Endothelial cell (in vitro differentiated cells): ENCODE data around the gene TTC33. TPM values are rescaled to one million over a fixed set of nuclear protein-coding genes. Genes with fewer than 3 reads are reported as not detected.
A peak's percentile ranks its signal among the peaks of the same experiment; 100 is the strongest.
"Not testable (repeated sequence)": the region's sequence is repeated elsewhere in the genome, so short reads cannot be mapped to it uniquely, and the experiment has no call there.

Experiments
- DNase-seq: peaks from one replicate; pipeline ENCODE4 v3.0.0; 2021; ENCODE audit warnings: low spot score
- H3K27ac Mint-ChIP-seq: one replicate; pipeline ENCODE4 v1.8.0; 2021; ENCODE audit warnings: mixed read lengths, inconsistent platforms; ENCODE audit not compliant: unreplicated experiment
- H3K27me3 Mint-ChIP-seq: one replicate; pipeline ENCODE4 v1.8.0; 2021; ENCODE audit warnings: mild to moderate bottlenecking, moderate library complexity, mixed read lengths, inconsistent platforms; ENCODE audit not compliant: unreplicated experiment
- H3K36me3 Mint-ChIP-seq: one replicate; pipeline ENCODE4 v1.8.0; 2021; ENCODE audit warnings: mild to moderate bottlenecking, low read depth, mixed read lengths, inconsistent platforms; ENCODE audit not compliant: unreplicated experiment
- H3K4me1 Mint-ChIP-seq: one replicate; pipeline ENCODE4 v1.8.0; 2021; ENCODE audit warnings: mild to moderate bottlenecking, mixed read lengths, inconsistent platforms; ENCODE audit not compliant: unreplicated experiment
- H3K4me3 Mint-ChIP-seq: one replicate; pipeline ENCODE4 v1.8.0; 2021; ENCODE audit warnings: mild to moderate bottlenecking, mixed read lengths, inconsistent platforms; ENCODE audit not compliant: unreplicated experiment
- H3K9me3 Mint-ChIP-seq: one replicate; pipeline ENCODE4 v1.8.0; 2021; ENCODE audit warnings: mixed read lengths, inconsistent platforms; ENCODE audit not compliant: unreplicated experiment
- CTCF ChIP-seq: fragments of 200-600 bp; sonication (generic); IDR thresholded peaks from one replicate; pipeline ENCODE4 v1.5.0; 2021; ENCODE audit warnings: antibody characterized with exemption; ENCODE audit not compliant: unreplicated experiment
- total RNA-seq: library from RNA; stranded (reverse); fragmentation: NEBNext Ultra II Directional; extraction: Animal tissue kit (Norgen Biotek cat#: 25700); gene quantifications from one replicate; pipeline ENCODE4 v1.2.1, GENCODE V29; 2021; ENCODE audit not compliant: unreplicated experiment

The TTC33 gene
- total RNA-seq, 1 donor from 2014 or later = 8.6 TPM

- peak; percentile 84 for TF ChIP-seq CTCF
- Mint-ChIP-seq H3K36me3 (peaks cover 8% of the 10 kb centered on the region), H3K27me3 (peaks cover 6% of the 10 kb centered on the region), H3K4me3 (peak within 1 kb of the TSS; percentile 97), H3K27ac (peak within 1 kb of the TSS; percentile 99), H3K4me1 (peaks cover 28% of the 10 kb centered on the region), H3K9me3 (no peaks in the 10 kb centered on the region)
- DNase-seq = peak; percentile 98
Measured at GRCh38 chr5:40798012-40798800, 42.4 kb upstream of the TTC33 start, which contains the start of gene PRKAA1. TSS of gene PRKAA1 (minus strand) at chr5:40798374. CDS start at chr5:40798189, 185 bp downstream.

GRCh38 chr5:40797273-40798011, 41.7 kb upstream of the TTC33 start:
- H3K4me1 Mint-ChIP-seq = peaks cover 31% of the 10 kb centered on the region
- H3K36me3 Mint-ChIP-seq = peaks cover 8% of the 10 kb centered on the region
- peak overlapping the region; percentile 99 for H3K27ac Mint-ChIP-seq
- TF ChIP-seq CTCF = no peak
- H3K27me3 Mint-ChIP-seq = peaks cover 6% of the 10 kb centered on the region
- peak; percentile 75 for DNase-seq
- H3K9me3 Mint-ChIP-seq = no peaks in the 10 kb centered on the region
- H3K4me3 Mint-ChIP-seq = peak overlapping the region; percentile 97

GRCh38 chr5:40796487-40796889, 40.7 kb upstream of the TTC33 start:
- no peaks in the 10 kb centered on the region for H3K9me3 Mint-ChIP-seq
- H3K36me3 Mint-ChIP-seq = peaks cover 5% of the 10 kb centered on the region
- H3K27me3 Mint-ChIP-seq = peaks cover 4% of the 10 kb centered on the region
- DNase-seq = no peak
- H3K27ac Mint-ChIP-seq = peak overlapping the region; percentile 99
- H3K4me3 Mint-ChIP-seq = peak overlapping the region; percentile 97
- TF ChIP-seq CTCF = no peak
- peaks cover 28% of the 10 kb centered on the region for H3K4me1 Mint-ChIP-seq

GRCh38 chr5:40794877-40795276, 39.1 kb upstream of the TTC33 start:
- Mint-ChIP-seq H3K27ac (peak overlapping the region; percentile 61), H3K4me1 (peaks cover 31% of the 10 kb centered on the region), H3K4me3 (peak overlapping the region; percentile 73)
- not testable (repeated sequence) for H3K27me3 Mint-ChIP-seq, DNase-seq, H3K36me3 Mint-ChIP-seq, H3K9me3 Mint-ChIP-seq

GRCh38 chr5:40794340-40794739, 38.6 kb upstream of the TTC33 start:
- not testable (repeated sequence) for H3K36me3 Mint-ChIP-seq, H3K9me3 Mint-ChIP-seq, H3K27me3 Mint-ChIP-seq, DNase-seq, H3K4me3 Mint-ChIP-seq
- H3K4me1 Mint-ChIP-seq = peaks cover 31% of the 10 kb centered on the region
- peak overlapping the region; percentile 61 for H3K27ac Mint-ChIP-seq

GRCh38 chr5:40792691-40793090, 36.9 kb upstream of the TTC33 start:
- not testable (repeated sequence) for H3K4me3 Mint-ChIP-seq, H3K27me3 Mint-ChIP-seq, H3K9me3 Mint-ChIP-seq, H3K27ac Mint-ChIP-seq, DNase-seq
- H3K4me1 Mint-ChIP-seq = peaks cover 26% of the 10 kb centered on the region
- peaks cover 12% of the 10 kb centered on the region for H3K36me3 Mint-ChIP-seq
